T-helper 17 cell (primary cell): ENCODE data around the gene SLC25A29. TPM values are rescaled to one million over a fixed set of nuclear protein-coding genes. Genes with fewer than 3 reads are reported as not detected.

ENCODE experiments used
- ATAC-seq: fragments of 150-1000 bp; cut with Tn5 transposase; 2 replicates; pipeline ENCODE4 v1.10.0; 2021; ENCODE audit warnings: mild to moderate bottlenecking, moderate library complexity
- DNase-seq, 3 donors: peaks; one replicate each; pipeline versions ENCODE4 v3.0.0 to v3.0.0-alpha.2; 2020 to 2021
- H3K9me3 ChIP-seq: one replicate; pipeline ENCODE4 v1.7.0; 2013; ENCODE audit warnings: low read length, mild to moderate bottlenecking; ENCODE audit not compliant: control insufficient read depth, poor library complexity, severe bottlenecking
- H3K27ac Mint-ChIP-seq: one replicate; pipeline ENCODE4 v1.8.0; 2022; ENCODE audit warnings: mild to moderate bottlenecking, moderate library complexity, mixed read lengths
- H3K27me3 Mint-ChIP-seq: one replicate; pipeline ENCODE4 v1.8.0; 2022; ENCODE audit warnings: mixed read lengths
- H3K36me3 Mint-ChIP-seq: one replicate; pipeline ENCODE4 v1.8.0; 2022; ENCODE audit warnings: low read depth, mixed read lengths
- H3K4me1 Mint-ChIP-seq: one replicate; pipeline ENCODE4 v1.8.0; 2022; ENCODE audit warnings: mild to moderate bottlenecking, mixed read lengths
- H3K4me3 Mint-ChIP-seq: one replicate; pipeline ENCODE4 v1.8.0; 2022; ENCODE audit warnings: mild to moderate bottlenecking, moderate library complexity, mixed read lengths
- total RNA-seq, 4 donors: library from RNA in 2 of 4; stranded (reverse) in 2 of 4; gene quantifications; one replicate each; pipeline ENCODE4 v1.2.3 and lab custom pipeline; 2022 to 2026

The SLC25A29 gene
- total RNA-seq, 2 donors from 2014 or later: 3.7 to 5.9 TPM

- no peaks in the 10 kb centered on the region for H3K9me3 ChIP-seq
- Mint-ChIP-seq H3K27ac (no peak overlapping the region), H3K36me3 (peaks cover 7% of the 10 kb centered on the region), H3K27me3 (no peaks in the 10 kb centered on the region), H3K4me1 (peaks cover 7% of the 10 kb centered on the region), H3K4me3 (peak overlapping the region; percentile 50)
- DNase-seq: no peak
- ATAC-seq: no peak
Measured at GRCh38 chr14:100339766-100340422, 33.6 kb upstream of the SLC25A29 start.

GRCh38 chr14:100336618-100337530, 30.6 kb upstream of the SLC25A29 start:
- ATAC-seq: no peak
- no peaks in the 10 kb centered on the region for H3K9me3 ChIP-seq
- DNase-seq: no peak
- Mint-ChIP-seq H3K36me3 (peaks cover 2% of the 10 kb centered on the region), H3K27ac (no peak overlapping the region), H3K4me3 (no peak overlapping the region), H3K4me1 (peaks cover 7% of the 10 kb centered on the region), H3K27me3 (no peaks in the 10 kb centered on the region)

- H3K27me3 Mint-ChIP-seq: no peaks in the 10 kb centered on the region
- H3K4me3 Mint-ChIP-seq: no peak overlapping the region
- no peaks in the 10 kb centered on the region for H3K36me3 Mint-ChIP-seq
- ATAC-seq (no peak), DNase-seq (no peak)
- H3K27ac Mint-ChIP-seq: no peak overlapping the region
- peaks cover 2% of the 10 kb centered on the region for H3K4me1 Mint-ChIP-seq
- H3K9me3 ChIP-seq: no peaks in the 10 kb centered on the region
Measured at GRCh38 chr14:100334904-100335303, 28.7 kb upstream of the SLC25A29 start.

GRCh38 chr14:100333827-100334226, 27.6 kb upstream of the SLC25A29 start:
- Mint-ChIP-seq H3K27ac (no peak overlapping the region), H3K36me3 (no peaks in the 10 kb centered on the region)
- ATAC-seq: no peak

GRCh38 chr14:100333311-100333710, 27.1 kb upstream of the SLC25A29 start:
- Mint-ChIP-seq H3K27ac (no peak overlapping the region), H3K27me3 (no peaks in the 10 kb centered on the region), H3K36me3 (no peaks in the 10 kb centered on the region), H3K4me1 (peaks cover 2% of the 10 kb centered on the region), H3K4me3 (no peak overlapping the region)
- DNase-seq (no peak), ATAC-seq (no peak)
- no peaks in the 10 kb centered on the region for H3K9me3 ChIP-seq

More at GRCh38 chr14:100333827-100334226, 27.6 kb upstream of the SLC25A29 start:
- DNase-seq: no peak
- Mint-ChIP-seq H3K27me3 (no peaks in the 10 kb centered on the region), H3K4me3 (no peak overlapping the region), H3K4me1 (peaks cover 2% of the 10 kb centered on the region)
- no peaks in the 10 kb centered on the region for H3K9me3 ChIP-seq

GRCh38 chr14:100332797-100333196, 26.6 kb upstream of the SLC25A29 start:
- DNase-seq: no peak
- no peak overlapping the region for H3K27ac Mint-ChIP-seq
- no peaks in the 10 kb centered on the region for H3K9me3 ChIP-seq
- H3K36me3 Mint-ChIP-seq: no peaks in the 10 kb centered on the region
- peaks cover 2% of the 10 kb centered on the region for H3K4me1 Mint-ChIP-seq
- H3K4me3 Mint-ChIP-seq: no peak overlapping the region
- ATAC-seq: peak; percentile 16
- no peaks in the 10 kb centered on the region for H3K27me3 Mint-ChIP-seq

GRCh38 chr14:100332071-100332639, 25.9 kb upstream of the SLC25A29 start:
- no peak overlapping the region for H3K27ac Mint-ChIP-seq

GRCh38 chr14:100330388-100330931, 24.2 kb upstream of the SLC25A29 start:
- no peaks in the 10 kb centered on the region for H3K27me3 Mint-ChIP-seq
- ATAC-seq (no peak), DNase-seq (no peak)
- no peaks in the 10 kb centered on the region for H3K9me3 ChIP-seq
- no peaks in the 10 kb centered on the region for H3K36me3 Mint-ChIP-seq
- no peak overlapping the region for H3K27ac Mint-ChIP-seq
- H3K4me1 Mint-ChIP-seq: no peaks in the 10 kb centered on the region
- no peak overlapping the region for H3K4me3 Mint-ChIP-seq

More at GRCh38 chr14:100332071-100332639, 25.9 kb upstream of the SLC25A29 start:
- H3K9me3 ChIP-seq: no peaks in the 10 kb centered on the region
- H3K4me1 Mint-ChIP-seq: peaks cover 2% of the 10 kb centered on the region
- no peaks in the 10 kb centered on the region for H3K36me3 Mint-ChIP-seq
- H3K4me3 Mint-ChIP-seq: no peak overlapping the region
- no peak for DNase-seq
- no peaks in the 10 kb centered on the region for H3K27me3 Mint-ChIP-seq
- ATAC-seq: no peak

- no peak overlapping the region for H3K4me3 Mint-ChIP-seq
- no peak overlapping the region for H3K27ac Mint-ChIP-seq
- no peak for ATAC-seq
- no peaks in the 10 kb centered on the region for H3K9me3 ChIP-seq
- no peaks in the 10 kb centered on the region for H3K27me3 Mint-ChIP-seq
- DNase-seq: no peak
- H3K4me1 Mint-ChIP-seq: no peaks in the 10 kb centered on the region
- no peaks in the 10 kb centered on the region for H3K36me3 Mint-ChIP-seq
Measured at GRCh38 chr14:100330007-100330344, 23.7 kb upstream of the SLC25A29 start.

- no peaks in the 10 kb centered on the region for H3K36me3 Mint-ChIP-seq
- no peaks in the 10 kb centered on the region for H3K27me3 Mint-ChIP-seq
- H3K4me3 Mint-ChIP-seq: no peak overlapping the region
- ATAC-seq: no peak
- H3K4me1 Mint-ChIP-seq: no peaks in the 10 kb centered on the region
- no peak overlapping the region for H3K27ac Mint-ChIP-seq
- H3K9me3 ChIP-seq: no peaks in the 10 kb centered on the region
- no peak for DNase-seq
Measured at GRCh38 chr14:100329233-100330006, 23.2 kb upstream of the SLC25A29 start.

GRCh38 chr14:100328495-100329163, 22.4 kb upstream of the SLC25A29 start:
- ATAC-seq (no peak), DNase-seq (no peak)
- Mint-ChIP-seq H3K27ac (no peak overlapping the region), H3K36me3 (no peaks in the 10 kb centered on the region), H3K27me3 (no peaks in the 10 kb centered on the region), H3K4me1 (no peaks in the 10 kb centered on the region), H3K4me3 (no peak overlapping the region)
- H3K9me3 ChIP-seq: no peaks in the 10 kb centered on the region

- Mint-ChIP-seq H3K4me1 (no peaks in the 10 kb centered on the region), H3K27me3 (no peaks in the 10 kb centered on the region), H3K4me3 (no peak overlapping the region), H3K27ac (no peak overlapping the region), H3K36me3 (no peaks in the 10 kb centered on the region)
- no peaks in the 10 kb centered on the region for H3K9me3 ChIP-seq
- ATAC-seq (no peak), DNase-seq (no peak)
Measured at GRCh38 chr14:100327128-100327527, 20.9 kb upstream of the SLC25A29 start.
